NCI-H146 treated with DMSO at 0.1 percent for 48 hours (cell line): ENCODE data around the gene ADAMTS2.

Source experiments
- DNase-seq: peaks from one replicate; lab custom pipeline; 2025; ENCODE audit not compliant: unreplicated experiment; lab: John Stamatoyannopoulos, UW

ADAMTS2 gene

DNA sequence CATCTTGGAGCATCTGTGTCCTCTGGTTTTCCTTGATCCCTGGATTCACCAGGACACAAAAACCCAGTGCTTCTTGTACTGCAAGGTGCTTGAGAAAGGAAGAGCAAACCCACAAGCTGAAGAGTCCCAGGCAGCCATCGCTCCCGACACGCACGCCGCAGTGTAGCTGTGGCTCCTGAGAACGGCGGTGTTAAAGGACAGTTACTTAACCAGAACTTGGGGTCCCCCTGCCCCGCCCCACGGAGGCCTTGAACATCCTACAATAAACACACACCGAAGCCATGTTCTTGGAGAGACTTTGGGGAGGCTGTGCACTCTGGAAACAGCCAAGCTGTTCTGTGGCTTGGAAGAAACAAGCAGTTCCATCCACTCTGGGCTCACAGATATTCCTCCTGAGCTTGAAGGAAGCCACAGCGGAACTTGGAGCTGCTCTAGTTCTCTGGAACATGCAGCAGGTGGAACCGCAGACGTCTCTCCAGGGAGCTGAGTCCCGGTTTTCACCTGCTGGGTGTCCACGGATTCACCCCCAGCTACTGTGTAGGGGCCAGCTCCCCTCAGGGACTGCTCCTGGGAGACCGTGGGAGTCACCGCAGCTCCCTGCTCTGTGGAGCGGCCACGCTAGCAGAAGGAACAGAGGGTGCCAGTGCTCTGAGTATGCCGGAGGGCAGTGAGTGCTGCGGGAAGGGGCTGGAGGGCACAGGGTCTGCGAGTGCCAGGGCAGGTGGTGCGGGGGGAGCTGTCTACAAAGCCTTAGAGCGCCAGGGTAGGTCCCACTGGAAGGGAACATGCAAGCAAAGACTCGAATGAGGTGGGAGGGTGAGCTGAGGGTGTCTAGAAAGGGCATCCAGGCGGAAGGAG is 107.3 kb downstream of the ADAMTS2 start:
- no peak for DNase-seq

DNA sequence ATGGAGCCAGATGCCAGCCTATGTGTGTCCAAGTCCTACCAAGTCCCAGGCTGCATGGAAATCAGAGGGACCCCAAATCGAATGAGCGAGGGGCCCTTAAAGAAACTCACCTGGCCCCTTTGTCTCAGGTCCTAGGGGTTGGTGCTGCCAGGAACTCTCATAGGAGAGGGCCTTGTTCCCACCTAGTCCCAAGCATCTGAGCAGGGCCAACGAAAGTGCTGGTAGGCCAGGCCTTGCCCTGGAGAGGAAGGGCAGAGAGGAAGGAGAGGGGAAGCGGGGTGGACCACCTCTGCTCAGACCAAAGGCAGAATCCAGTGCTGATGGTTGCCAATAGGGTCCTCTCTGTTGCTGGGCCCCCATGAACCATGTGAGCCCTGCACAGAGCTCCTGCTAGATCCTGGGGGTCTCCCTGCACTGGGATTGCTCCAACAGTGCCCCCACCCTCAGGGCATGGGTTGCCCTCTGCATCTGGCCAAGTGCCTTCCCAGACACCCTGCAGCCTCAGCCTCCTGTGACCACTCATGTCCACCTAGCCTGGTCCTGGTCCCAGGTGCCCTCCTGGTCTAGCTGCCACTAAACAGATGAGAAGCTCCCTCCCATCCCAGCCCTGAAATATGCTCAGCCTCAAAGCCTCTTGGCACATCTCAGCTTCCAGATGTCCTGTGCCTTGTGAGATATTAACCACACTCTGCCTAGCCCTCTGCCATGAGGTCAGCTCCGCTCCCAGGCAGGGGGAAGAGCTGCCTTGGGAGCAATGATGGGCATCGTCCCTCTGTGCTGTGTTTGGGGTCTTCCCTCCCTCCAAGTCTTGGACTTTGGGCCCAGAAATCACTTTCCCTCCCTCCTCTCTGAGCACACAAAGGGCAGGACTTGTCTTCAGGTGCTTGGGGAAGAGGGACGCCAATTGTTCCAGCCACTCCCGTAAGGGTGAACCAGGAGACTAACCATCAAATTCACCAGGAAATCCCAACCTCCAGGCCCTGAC is 109.6 kb downstream of the ADAMTS2 start:
- no peak for DNase-seq

DNA sequence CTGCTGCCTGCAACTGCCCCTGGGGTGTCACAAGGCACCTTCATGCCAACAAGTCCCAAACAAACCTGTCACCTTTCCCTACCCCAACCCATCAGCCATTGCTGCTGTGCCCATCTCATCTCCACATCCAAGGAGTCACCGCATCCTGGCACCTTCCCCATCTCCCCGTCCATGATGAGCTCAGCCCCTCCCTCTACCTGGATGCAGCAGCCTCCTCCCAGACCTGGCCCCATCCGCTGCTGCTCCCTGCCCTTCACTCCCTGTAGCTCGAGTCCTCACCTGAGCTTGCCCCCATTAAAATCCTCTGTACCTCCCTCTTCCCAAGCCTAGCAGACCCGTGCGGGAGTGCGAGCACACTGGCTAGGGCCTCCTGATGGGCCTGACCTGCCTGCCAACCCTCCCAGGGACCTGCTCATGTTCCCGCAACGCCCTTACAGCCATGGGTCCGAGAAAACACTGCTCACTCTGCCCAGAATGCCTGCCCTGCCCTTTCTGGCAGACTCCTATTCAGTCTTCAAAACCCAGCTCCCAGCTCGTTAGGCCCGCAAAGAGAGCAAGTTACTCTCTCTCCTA is 110.6 kb downstream of the ADAMTS2 start:
- DNase-seq: no peak

DNA sequence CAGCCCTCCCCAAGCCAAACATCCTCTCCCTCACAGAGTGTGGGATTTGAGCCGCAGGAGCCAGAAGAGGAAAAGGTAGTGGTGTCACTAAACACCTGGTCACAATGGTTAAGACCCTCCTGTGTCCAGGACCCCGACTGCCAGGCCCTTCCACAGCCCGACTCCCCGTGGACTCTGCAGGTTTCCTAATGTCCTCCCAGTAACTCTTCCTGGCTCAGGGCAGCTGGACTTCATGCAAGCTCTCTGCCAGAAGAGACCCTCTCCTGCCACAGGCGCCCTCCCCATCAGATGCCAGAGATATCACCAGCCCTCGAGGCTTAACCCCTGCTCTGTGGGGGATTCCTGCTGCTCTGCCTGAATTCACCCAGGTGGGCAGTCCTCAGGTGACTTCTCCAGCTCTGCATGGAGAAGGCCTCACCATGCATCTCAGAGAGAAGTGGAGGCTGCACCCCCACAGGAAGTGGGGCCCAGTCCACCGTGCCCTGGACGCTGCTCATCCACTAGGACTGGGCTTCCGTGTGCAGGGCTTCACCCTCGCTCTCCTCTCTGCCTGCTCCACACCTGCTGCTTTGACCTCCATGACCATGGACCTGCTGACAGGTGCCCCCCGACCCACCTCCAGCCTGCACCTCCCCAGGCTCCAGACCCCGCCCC is 111.2 kb downstream of the ADAMTS2 start:
- DNase-seq: no peak

DNA sequence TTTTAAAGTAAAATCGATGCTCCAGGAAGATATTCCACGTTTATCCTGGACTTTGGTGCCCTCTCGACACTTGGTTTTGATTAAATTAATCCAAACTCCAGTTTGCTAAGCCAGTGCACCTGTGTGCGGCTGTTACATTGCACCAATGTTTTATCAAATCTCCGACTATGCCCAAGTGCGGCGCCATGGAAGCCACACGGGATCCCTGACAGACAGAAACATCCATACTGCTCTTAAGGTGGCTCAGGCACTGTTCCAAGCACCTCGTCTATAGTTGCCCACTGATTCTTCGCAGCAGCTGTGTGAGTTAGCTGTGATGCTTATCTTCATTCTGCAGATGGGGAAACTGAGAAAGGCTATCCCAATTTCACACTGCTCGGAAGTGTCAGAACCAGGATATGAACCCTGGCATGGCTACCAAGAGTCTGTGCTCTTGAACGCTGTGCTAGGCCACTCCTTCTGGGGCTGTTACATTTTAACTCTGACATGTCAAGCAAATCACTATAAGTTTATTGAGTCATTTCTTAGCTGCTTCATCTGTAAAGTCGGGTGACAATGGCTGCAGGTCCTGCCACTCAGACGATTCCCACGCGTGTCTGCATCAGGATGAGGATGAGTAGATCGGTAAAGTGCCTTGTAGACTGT is 113.0 kb downstream of the ADAMTS2 start:
- DNase-seq: no peak

DNA sequence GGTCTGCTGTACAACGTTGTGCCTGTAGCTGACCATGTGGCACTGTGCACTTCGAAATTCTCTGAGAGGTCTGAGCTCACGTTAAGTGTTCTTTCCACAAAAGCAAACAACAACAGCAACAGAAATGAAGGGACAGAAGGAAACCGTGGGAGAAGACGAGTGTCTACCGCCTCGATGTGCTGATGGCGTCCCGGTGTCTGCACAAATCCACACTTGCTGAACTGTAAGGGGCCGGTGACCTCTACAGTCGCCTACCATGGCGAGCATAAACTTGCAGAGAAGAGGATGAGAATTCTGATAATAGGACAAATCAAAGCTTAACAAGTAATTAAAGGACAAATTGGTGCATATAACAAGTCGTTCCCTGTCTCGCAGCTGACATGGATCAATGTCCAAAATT is 114.0 kb downstream of the ADAMTS2 start:
- DNase-seq: no peak

DNA sequence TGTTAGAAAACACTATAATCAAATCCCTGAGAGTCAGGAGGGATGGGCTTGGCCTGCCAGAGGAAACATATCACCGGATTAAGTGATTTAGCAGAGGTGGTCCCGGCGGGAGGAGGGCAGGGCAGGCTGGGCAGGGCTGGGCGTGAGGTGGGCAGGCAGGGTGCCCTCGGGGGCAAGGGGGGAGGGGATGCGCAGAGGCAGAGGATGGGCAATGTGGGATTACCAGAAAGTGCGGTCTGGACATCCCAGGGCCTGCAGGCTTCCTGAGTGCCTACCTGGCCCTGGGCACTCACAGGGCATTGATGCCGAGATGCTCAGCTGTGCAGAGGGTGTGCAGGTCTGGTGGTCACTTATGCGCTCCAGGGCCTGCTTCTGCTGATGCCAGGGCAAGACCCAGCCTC is 115.2 kb downstream of the ADAMTS2 start:
- DNase-seq: no peak

DNA sequence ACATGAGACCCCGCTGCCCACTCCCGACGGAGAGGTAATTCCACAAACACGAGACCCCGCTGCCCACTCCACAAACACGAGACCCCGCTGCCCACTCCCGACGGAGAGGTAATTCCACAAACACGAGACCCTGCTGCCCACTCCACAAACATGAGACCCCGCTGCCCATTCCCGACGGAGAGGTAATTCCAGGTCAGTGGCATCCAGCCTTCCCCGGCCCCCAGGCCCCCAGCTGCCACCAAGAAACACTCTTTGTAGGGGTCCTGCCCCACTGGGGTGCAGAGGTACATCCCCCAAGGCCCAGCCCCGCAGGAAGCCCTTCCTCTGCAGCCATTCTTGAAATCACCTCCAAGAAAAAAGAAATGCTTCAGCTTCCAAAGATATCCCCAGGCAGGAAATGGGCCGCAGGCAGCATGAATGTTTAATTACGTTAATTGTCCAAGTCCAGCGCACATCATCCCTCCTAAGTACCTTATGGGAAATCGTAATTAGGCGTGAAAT is 115.9 kb downstream of the ADAMTS2 start:
- no peak for DNase-seq

DNA sequence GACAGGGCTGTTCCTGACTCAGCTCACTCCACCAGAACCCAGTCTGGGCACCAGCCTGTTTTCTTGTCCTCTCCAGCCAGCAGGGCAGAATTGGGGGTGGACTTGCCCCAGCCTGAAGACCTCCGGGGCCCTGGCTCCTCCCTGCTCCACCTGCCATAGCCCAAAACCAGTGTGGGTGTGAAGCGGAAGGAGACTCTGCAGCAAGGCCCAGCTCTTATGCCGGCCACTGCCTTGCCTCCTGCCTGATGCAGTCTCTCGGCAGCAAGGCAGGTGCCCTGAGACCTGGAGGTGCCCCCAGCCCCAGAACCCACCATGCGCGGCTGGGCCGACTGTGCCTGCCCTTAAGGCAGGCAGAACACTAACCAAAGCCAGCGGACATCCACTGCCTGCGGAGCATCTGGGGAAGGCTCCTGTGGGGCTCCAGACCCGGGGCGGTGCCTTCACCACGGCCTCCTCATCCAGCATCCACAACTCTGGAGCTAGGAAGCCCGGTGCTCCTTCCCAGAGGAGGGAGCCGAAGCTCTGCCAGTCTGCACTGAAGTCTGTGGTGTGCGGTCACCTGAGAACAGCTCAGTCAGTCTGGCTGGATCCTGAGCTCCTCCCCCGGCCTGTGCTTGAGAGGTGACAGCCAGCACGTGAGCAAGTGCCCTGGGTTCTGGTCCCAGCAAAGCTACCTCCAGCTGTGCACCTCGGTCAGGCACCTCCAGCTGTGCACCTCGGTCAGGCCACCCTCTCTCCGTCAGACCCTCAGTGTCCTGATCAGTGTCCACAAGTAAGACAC is 116.7 kb downstream of the ADAMTS2 start:
- DNase-seq: no peak

DNA sequence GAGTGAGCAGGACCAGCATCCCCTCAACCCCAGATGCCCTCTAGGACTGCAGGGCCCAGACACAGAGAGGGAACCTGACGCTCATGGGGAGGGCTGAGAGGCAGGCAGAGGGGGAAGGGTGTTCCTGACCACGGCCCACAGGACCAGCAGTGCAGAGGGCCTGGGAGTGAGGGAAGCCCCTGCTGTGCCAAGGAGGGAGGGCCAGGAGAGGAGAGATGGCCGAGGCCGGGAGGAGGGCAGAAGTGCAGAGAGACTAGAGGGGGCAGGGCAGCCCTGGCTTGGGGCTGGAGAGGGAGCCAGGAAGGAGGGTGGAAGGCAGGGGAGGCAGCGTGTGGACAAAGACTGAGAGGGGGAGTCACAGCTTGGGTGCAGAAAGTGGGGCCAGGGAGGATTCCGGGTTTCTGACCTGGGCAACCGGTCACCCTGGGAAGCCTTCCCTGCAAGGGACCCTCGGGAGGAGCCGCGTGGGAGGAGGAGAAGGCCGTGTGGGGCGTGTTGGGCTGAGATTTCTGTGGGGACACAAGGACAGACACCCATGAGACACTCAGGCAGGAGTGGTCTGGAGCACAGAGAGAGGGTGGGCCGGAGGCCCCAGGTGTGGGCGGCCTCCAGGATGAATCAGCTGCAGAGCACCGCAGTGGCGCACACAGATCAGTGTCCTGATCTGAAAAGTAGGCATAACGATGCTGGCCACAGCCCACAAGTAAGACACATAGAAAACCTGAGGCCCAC is 117.5 kb downstream of the ADAMTS2 start:
- DNase-seq: no peak

DNA sequence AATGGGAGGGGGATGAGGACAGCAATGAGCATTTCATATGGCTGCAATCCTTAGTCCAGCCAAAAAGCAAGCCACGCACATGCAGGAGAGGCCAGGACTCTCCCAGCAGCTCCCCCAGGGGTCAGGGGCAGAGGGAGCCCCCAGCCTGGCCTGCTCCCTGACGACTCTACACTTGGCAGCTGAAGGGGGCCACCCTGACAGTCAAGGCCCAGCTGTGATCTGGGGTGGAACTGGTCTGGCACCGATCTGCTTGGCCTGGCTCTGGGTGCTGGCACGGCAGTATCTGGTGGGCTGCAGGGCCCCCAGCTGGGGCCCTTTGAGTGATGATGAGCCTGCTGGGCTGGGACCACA is 118.1 kb downstream of the ADAMTS2 start:
- no peak for DNase-seq

DNA sequence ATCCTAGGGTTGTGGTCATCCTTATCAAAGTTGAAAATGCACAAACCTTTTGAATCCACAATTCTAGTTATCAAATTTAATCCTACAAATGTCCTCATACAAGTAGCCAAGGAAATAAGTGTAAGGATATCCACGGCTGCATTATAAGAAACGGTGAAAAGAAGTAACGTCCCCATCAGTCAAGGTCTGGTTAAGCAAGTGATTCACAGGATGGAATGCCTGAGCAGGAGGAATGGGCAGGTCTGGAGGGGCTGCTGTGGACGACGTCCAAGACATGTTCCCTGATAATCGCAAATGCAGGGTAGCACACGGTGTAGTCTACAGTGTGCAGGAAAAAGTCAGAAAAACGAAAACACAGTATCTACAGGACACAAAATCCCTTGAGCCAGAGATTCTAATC is 118.6 kb downstream of the ADAMTS2 start:
- DNase-seq: no peak

DNA sequence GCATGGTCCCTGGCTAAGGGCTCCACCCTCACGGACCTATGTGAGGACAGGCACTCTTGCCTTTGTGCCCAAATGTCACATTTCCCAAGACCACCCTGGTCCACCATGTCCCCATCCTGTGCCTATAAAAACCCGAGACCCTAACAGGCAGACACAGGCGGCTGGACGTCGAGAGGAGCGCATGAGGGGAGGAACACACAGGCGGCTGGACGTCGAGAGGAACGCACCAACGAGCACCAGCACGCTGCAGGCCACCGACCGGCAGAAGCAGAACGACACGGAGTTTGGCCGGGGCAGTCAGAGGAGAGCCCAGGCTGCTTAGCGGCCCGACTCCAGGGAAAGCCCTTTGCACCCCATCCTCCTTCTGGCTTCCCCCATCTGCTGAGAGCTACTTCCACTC is 119.9 kb downstream of the ADAMTS2 start:
- no peak for DNase-seq

DNA sequence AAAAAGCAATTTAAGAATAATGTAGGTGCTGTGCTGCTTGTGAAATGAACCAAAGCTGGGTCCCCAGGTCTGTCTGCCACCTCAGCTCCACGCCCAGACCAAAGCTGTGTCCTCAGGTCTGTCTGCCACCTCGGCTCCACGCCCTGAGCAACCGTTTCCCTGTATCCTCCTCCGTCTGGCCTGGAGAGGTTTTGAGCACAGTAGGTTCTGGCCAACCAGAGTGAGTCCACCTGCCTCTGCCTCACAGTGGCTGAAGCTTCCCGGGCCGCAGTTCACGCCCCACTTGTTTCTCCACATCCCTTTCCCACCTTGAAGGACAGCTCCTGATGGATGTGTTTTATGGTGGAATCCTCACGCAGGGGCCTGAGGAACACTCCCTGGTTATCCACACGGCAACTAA is 120.5 kb downstream of the ADAMTS2 start:
- no peak for DNase-seq

DNA sequence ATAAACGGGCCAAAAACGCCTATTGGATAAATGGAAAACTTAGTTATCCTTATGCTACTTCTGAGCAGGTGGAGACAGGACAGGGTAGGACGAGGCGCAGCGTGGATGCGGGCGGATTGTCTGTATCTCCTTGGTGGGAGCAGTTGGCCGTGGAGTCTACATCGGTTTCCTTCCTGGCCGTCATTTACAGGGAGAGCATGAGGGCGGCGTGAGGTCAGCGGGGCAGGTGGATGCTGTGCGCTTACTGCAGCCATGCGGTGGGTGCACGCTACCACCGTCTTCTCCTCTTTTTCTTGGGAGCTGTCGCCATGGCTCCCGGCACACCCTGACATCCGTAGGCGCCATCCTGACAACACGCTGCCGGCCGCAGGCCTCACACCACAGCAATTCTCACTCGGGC is 121.3 kb downstream of the ADAMTS2 start:
- DNase-seq: no peak

DNA sequence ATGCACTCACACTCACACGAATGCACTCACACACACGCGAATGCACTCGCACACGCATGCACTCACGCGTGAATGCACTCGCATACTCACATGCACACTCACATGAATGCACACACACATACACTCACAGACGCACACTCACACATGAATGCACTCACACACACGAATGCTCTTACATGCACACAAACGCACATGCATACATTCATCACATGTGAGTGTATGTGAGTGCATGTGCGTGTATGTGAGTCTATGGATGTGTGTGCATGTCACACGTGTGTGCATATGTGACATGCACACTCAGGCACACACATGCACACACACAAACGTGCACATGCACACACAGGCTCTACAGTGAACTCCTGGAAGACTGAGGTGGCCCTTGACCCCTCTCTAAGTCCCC is 121.7 kb downstream of the ADAMTS2 start:
- DNase-seq: no peak

DNA sequence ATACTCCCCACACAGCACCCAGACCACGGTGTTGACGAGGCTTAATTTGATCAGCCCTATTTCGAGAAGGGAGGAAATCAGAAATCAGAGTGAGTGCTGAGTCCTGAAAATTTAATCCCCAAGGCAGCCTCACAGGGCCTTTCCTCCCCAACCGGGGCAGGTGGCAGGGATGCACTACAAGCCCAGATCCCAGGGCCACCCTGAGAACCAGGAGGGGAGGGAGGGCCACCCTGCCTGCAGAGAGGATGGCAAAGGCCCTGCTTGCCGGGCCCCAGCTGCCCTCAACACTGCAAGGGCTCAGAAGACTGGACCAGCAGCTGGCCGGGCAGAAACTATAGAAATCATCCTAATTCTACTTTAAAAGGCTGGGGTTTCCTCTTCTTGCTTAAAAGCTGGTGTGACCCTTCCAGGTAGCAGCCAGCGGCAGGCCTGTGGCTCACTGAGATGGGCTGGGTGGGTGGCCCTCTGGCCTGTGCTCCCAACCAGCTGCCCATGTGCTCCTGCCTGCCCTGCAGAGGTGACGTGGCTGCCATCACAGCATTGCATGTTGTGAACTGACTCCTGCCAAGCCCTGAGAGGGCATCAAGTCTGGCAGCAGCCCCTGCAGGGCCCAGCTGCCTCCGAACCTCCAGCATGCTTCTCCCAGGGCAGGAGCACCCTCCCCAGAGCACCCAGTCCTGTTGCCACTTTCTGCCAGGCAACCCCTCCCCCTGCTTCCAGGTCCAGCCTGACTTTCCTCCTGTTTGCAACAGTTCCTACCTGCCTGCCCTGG is 122.8 kb downstream of the ADAMTS2 start:
- no peak for DNase-seq

DNA sequence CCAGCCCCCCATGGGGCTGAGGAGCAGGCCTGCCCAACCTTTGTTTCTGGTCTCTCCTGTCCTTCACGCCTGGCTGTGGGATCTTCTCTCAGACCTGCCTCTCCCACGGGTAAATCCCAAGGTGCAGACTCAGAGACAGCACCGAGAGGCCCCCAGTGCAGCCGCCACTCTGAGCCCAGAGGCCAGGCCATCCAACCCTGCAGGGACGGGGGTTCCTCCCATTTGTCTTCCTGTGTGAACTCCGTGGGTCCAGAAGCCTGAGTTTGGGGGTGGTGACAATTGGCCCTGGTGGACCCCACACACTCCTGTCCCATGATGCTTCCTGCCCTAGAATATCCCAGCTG is 123.4 kb downstream of the ADAMTS2 start:
- no peak for DNase-seq
